Stimulated activated naive CD8-positive, alpha-beta T cell treated with anti-CD3 and anti-CD28 coated beads, Interleukin-15, amount 100 ng/mL, for 72 hours (primary cell): ENCODE data around the gene PSMB10.
"Not testable (repeated sequence)": the region's sequence is repeated elsewhere in the genome, so short reads cannot be mapped to it uniquely, and the experiment has no call there.

Experiments
- ATAC-seq: fragments of 150-1000 bp; cut with Tn5 transposase; 2 replicates; pipeline ENCODE4 v1.10.0; 2021; ENCODE audit warnings: mild to moderate bottlenecking, moderate library complexity
- DNase-seq, 2 donors: peaks; one replicate each; pipeline ENCODE4 v3.0.0; 2021 to 2022
- H3K27ac Mint-ChIP-seq, 2 donors: one replicate each; pipeline ENCODE4 v1.8.0; 2022; ENCODE audit warnings: mild to moderate bottlenecking in 2 of 2, mixed read lengths in 2 of 2, moderate library complexity in 2 of 2
- H3K27me3 Mint-ChIP-seq: one replicate; pipeline ENCODE4 v1.8.0; 2022; ENCODE audit warnings: mixed read lengths
- H3K4me1 Mint-ChIP-seq: one replicate; pipeline ENCODE4 v1.8.0; 2022; ENCODE audit warnings: mild to moderate bottlenecking, mixed read lengths
- H3K4me3 Mint-ChIP-seq, 2 donors: one replicate each; pipeline ENCODE4 v1.8.0; 2022; ENCODE audit warnings: mild to moderate bottlenecking in 2 of 2, mixed read lengths in 2 of 2, moderate library complexity in 1 of 2
- H3K9me3 Mint-ChIP-seq, 2 donors: one replicate each; pipeline ENCODE4 v1.8.0; 2022; ENCODE audit warnings: mixed read lengths in 2 of 2

The PSMB10 gene

GRCh38 chr16:67927131-67927941 lies 9.3 kb downstream of the PSMB10 start:
- ATAC-seq (no peak), DNase-seq (no peak)
- Mint-ChIP-seq H3K9me3 (no peaks in the 10 kb centered on the region), H3K27me3 (no peaks in the 10 kb centered on the region), H3K4me1 (peaks cover 33% of the 10 kb centered on the region), H3K27ac (no peak overlapping the region), H3K4me3 (no peak overlapping the region)

- Mint-ChIP-seq H3K4me3 (no peak overlapping the region), H3K9me3 (no peaks in the 10 kb centered on the region), H3K4me1 (peaks cover 43% of the 10 kb centered on the region), H3K27ac (peak overlapping the region in 1 of 2 donors; percentile 76), H3K27me3 (no peaks in the 10 kb centered on the region)
- no peak for ATAC-seq
- no peak for DNase-seq
Observed at GRCh38 chr16:67926181-67926750, 10.4 kb downstream of the PSMB10 start.

GRCh38 chr16:67924140-67924906 lies 12.3 kb downstream of the PSMB10 start:
- no peak for ATAC-seq

GRCh38 chr16:67923414-67924116 lies 13.1 kb downstream of the PSMB10 start:
- H3K27ac Mint-ChIP-seq, result peak overlapping the region in 1 of 2 donors; percentile 87
- DNase-seq (no peak), ATAC-seq (no peak)
- H3K4me3 Mint-ChIP-seq, result no peak overlapping the region
- no peaks in the 10 kb centered on the region for H3K9me3 Mint-ChIP-seq
- no peaks in the 10 kb centered on the region for H3K27me3 Mint-ChIP-seq
- peaks cover 59% of the 10 kb centered on the region for H3K4me1 Mint-ChIP-seq

More at GRCh38 chr16:67924140-67924906, 12.3 kb downstream of the PSMB10 start:
- Mint-ChIP-seq H3K9me3 (no peaks in the 10 kb centered on the region), H3K27me3 (no peaks in the 10 kb centered on the region), H3K4me1 (peaks cover 53% of the 10 kb centered on the region), H3K27ac (peak overlapping the region in 1 of 2 donors; percentile 25), H3K4me3 (no peak overlapping the region)
- DNase-seq, result no peak

GRCh38 chr16:67922740-67923139 lies 13.9 kb downstream of the PSMB10 start:
- H3K9me3 Mint-ChIP-seq, result no peaks in the 10 kb centered on the region
- peaks cover 59% of the 10 kb centered on the region for H3K4me1 Mint-ChIP-seq
- no peak overlapping the region for H3K4me3 Mint-ChIP-seq
- H3K27ac Mint-ChIP-seq, result peak overlapping the region in 1 of 2 donors; percentile 87
- ATAC-seq (no peak), DNase-seq (no peak)
- H3K27me3 Mint-ChIP-seq, result no peaks in the 10 kb centered on the region

- ATAC-seq (no peak), DNase-seq (no peak)
- peaks cover 64% of the 10 kb centered on the region for H3K4me1 Mint-ChIP-seq
- no peak overlapping the region for H3K4me3 Mint-ChIP-seq
- no peaks in the 10 kb centered on the region for H3K9me3 Mint-ChIP-seq
- H3K27ac Mint-ChIP-seq, result peak overlapping the region; percentile 83 to 92
- H3K27me3 Mint-ChIP-seq, result no peaks in the 10 kb centered on the region
Observed at GRCh38 chr16:67922221-67922620, 14.4 kb downstream of the PSMB10 start.

- no peaks in the 10 kb centered on the region for H3K27me3 Mint-ChIP-seq
- H3K4me3 Mint-ChIP-seq, result no peak overlapping the region
- no peak for ATAC-seq
- H3K27ac Mint-ChIP-seq, result peak overlapping the region; percentile 22 to 63
- DNase-seq, result no peak
- H3K9me3 Mint-ChIP-seq, result no peaks in the 10 kb centered on the region
- peaks cover 72% of the 10 kb centered on the region for H3K4me1 Mint-ChIP-seq
Observed at GRCh38 chr16:67919622-67920221, 16.9 kb downstream of the PSMB10 start.

- ATAC-seq, result peak; percentile 100
- Mint-ChIP-seq H3K9me3 (no peaks in the 10 kb centered on the region), H3K4me3 (no peak overlapping the region), H3K4me1 (peaks cover 62% of the 10 kb centered on the region), H3K27ac (peak overlapping the region; percentile 14 to 97), H3K27me3 (no peaks in the 10 kb centered on the region)
- DNase-seq, result peak in 1 of 2 donors; percentile 55
Observed at GRCh38 chr16:67917852-67918236, 18.8 kb downstream of the PSMB10 start.

GRCh38 chr16:67917140-67917851 lies 19.4 kb downstream of the PSMB10 start:
- DNase-seq (no peak), ATAC-seq (peak; percentile 21)
- Mint-ChIP-seq H3K4me3 (no peak overlapping the region), H3K4me1 (peaks cover 57% of the 10 kb centered on the region), H3K27me3 (no peaks in the 10 kb centered on the region), H3K27ac (peak overlapping the region; percentile 14 to 97), H3K9me3 (no peaks in the 10 kb centered on the region)

- no peak for ATAC-seq
- H3K27ac Mint-ChIP-seq, result peak overlapping the region; percentile 6 to 22
Observed at GRCh38 chr16:67915831-67916723, 20.6 kb downstream of the PSMB10 start.

GRCh38 chr16:67915496-67915769 lies 21.2 kb downstream of the PSMB10 start:
- ATAC-seq, result not testable (repeated sequence)

More at GRCh38 chr16:67915831-67916723, 20.6 kb downstream of the PSMB10 start:
- DNase-seq, result no peak
- Mint-ChIP-seq H3K9me3 (no peaks in the 10 kb centered on the region), H3K27me3 (no peaks in the 10 kb centered on the region), H3K4me3 (no peak overlapping the region), H3K4me1 (peaks cover 48% of the 10 kb centered on the region)

GRCh38 chr16:67914758-67915495 lies 21.7 kb downstream of the PSMB10 start:
- peaks cover 53% of the 10 kb centered on the region for H3K4me1 Mint-ChIP-seq
- DNase-seq (no peak), ATAC-seq (no peak)
- H3K9me3 Mint-ChIP-seq, result no peaks in the 10 kb centered on the region
- H3K27me3 Mint-ChIP-seq, result no peaks in the 10 kb centered on the region
- peak overlapping the region in 1 of 2 donors; percentile 60 for H3K27ac Mint-ChIP-seq
- H3K4me3 Mint-ChIP-seq, result no peak overlapping the region

More at GRCh38 chr16:67915496-67915769, 21.2 kb downstream of the PSMB10 start:
- H3K4me1 Mint-ChIP-seq, result peaks cover 50% of the 10 kb centered on the region
- not testable (repeated sequence) for H3K27ac Mint-ChIP-seq, DNase-seq, H3K27me3 Mint-ChIP-seq, H3K9me3 Mint-ChIP-seq, H3K4me3 Mint-ChIP-seq

- no peaks in the 10 kb centered on the region for H3K27me3 Mint-ChIP-seq
- peaks cover 28% of the 10 kb centered on the region for H3K4me1 Mint-ChIP-seq
- peak; percentile 99 for ATAC-seq
- no peaks in the 10 kb centered on the region for H3K9me3 Mint-ChIP-seq
- H3K27ac Mint-ChIP-seq, result peak overlapping the region; percentile 5 to 84
- no peak overlapping the region for H3K4me3 Mint-ChIP-seq
- DNase-seq, result peak in 1 of 2 donors; percentile 67
Observed at GRCh38 chr16:67910158-67910557, 26.5 kb downstream of the PSMB10 start.
